ENCODE results near the gene MBD2.

DNA sequence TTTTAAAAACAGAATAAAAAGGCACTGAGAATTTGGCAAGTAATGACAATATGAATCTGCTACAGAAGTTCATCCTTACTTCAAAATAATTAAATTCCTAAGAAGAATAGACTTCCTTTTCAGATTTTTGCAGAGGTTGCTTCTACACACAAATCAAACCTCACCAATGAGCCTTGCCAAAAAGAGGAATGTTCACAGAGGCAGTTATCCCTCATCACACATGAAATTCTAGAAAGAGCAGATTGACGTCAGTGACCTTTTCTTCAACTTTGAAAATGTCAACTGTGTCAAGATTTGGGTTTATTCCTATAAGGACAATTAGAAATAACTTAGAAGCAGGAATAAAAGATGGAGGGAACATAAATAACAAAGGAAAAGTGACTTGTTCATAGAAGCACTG is 64.6 kb downstream of the MBD2 start:
- TF ChIP-seq, protein P1, sequence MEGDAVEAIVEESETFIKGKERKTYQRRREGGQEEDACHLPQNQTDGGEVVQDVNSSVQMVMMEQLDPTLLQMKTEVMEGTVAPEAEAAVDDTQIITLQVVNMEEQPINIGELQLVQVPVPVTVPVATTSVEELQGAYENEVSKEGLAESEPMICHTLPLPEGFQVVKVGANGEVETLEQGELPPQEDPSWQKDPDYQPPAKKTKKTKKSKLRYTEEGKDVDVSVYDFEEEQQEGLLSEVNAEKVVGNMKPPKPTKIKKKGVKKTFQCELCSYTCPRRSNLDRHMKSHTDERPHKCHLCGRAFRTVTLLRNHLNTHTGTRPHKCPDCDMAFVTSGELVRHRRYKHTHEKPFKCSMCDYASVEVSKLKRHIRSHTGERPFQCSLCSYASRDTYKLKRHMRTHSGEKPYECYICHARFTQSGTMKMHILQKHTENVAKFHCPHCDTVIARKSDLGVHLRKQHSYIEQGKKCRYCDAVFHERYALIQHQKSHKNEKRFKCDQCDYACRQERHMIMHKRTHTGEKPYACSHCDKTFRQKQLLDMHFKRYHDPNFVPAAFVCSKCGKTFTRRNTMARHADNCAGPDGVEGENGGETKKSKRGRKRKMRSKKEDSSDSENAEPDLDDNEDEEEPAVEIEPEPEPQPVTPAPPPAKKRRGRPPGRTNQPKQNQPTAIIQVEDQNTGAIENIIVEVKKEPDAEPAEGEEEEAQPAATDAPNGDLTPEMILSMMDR (conservative IDR thresholded peaks at IDR 0.05), result no peak
- TF ChIP-seq ZFX (IDR thresholded peaks at IDR 0.05), result no peak
